Heart left ventricle (tissue), 13 donors: ENCODE measurements around the gene KRT71.

Source experiments
- CTCF ChIP-seq, 12 donors: fragments of 200-600 bp; sonication (generic) in 4 of 12; IDR thresholded peaks; one replicate each; pipeline versions ENCODE4 v1.5.0 to v1.8.0; 2018 to 2022; ENCODE audit warnings: antibody characterized with exemption in 12 of 12, mild to moderate bottlenecking in 5 of 12
- POLR2A ChIP-seq, 2 donors: fragments of 450-650 bp; IDR thresholded peaks; one replicate each; pipeline ENCODE4 v1.6.1; 2017; ENCODE audit warnings: antibody characterized with exemption in 2 of 2, mild to moderate bottlenecking in 2 of 2, moderate library complexity in 2 of 2
- donor health status: ischemic (EF 13 %, LVEDD 7.1; RV severe dilation, severe dysfunction).
- donor health status: DM: no; HTN: yes; CAD: no.
- donor health status: DM: no; HTN: no; CAD: no.
- donor health status: ischemic (EF 25% LVEDD 6.9; RV normal size, moderate dysfunction).
- donor health status: ischemic (EF 25% LVEDD 5.7; RV mildly dilated, moderate dysfunction).
- donor health status: ischemic (EF 35%, LVEDD 5.7; RV mildly dilated, moderate dysfunction).
- donor health status: nonischemic (EF 11% LVEDD 7.7; RV severe dilation, severe dysfunction).
- donor health status: DM: yes; HTN: yes; CAD: no.
- donor health status: PGD.
- donor health status: ischemic (EF 29% LVEDD 5.4; RV normal size, mild dysfunction).
- donor health status: nonischemic (EF 23%, LVEDD 6.1; RV moderate dilation, normal function).

DNA sequence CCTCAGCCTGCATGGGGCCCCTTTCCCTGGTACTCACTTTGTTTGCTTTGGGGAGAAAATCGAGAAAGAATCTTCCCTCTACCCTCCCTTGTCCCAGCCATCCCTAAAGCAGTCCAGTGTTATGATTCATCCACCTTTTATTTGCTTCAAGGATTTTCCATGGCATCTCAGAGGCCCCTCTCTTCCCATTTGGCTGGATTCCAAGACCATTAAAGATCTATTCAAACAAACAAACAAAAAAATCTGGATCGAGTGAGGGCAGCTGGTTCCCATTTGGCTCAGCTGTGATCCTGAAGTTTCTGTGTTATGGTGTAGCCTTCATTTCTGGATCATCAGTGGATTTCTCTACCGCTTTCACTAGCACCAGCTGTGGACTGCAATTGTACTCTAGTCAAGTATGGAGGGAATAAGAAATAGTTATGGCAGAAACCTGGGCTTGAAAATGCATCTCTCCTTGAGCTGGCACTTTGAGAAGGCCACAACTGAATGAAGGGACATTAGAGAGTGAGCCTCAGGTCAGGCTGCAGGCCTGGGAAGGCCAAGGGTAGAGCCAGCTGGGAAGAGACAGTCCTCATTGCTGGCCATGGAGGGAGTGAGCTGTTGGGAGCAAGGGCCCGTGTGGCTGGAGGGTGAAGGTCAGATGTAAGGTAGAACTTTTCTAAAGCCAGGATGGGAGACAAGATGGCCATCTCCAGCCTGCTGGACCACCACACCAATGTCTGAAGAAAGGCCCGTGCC, 13.7 kb downstream of the KRT71 start:
- TF ChIP-seq POLR2A (IDR thresholded peaks at IDR 0.05), result no peak
- no peak for TF ChIP-seq CTCF (IDR thresholded peaks at IDR 0.05)
